A673 (cell line): Measurements from ENCODE around the gene CELA2B. TPM values are rescaled to one million over a fixed set of nuclear protein-coding genes. Genes with fewer than 3 reads are reported as not detected.

Source experiments
- BruUV-seq: library from RNA; stranded (reverse); fragments of 400-500 nt; replicated peaks from 2 replicates; lab custom pipeline; 2021; lab: Mats Ljungman, UMichigan
- CTCF ChIA-PET: fragments of 300-600 bp; sonication (Branson Sonifier 250); formaldehyde crosslinking; loops from one replicate; lab custom pipeline; 2022; ENCODE audit warnings: antibody characterized with exemption; lab: Charles Lee
- POLR2A ChIA-PET: fragments of 300-600 bp; sonication (Branson Sonifier 250); formaldehyde crosslinking; loops from one replicate; lab custom pipeline; 2022; ENCODE audit warnings: antibody characterized with exemption; ENCODE audit not compliant: low non-redundant PET; lab: Charles Lee
- DNase-seq: peaks from one replicate; pipeline ENCODE4 v3.0.0-alpha.2; 2015; ENCODE audit warnings: low spot score
- H3K27ac ChIP-seq: fragments of 200-600 bp; sonication (generic); 2 replicates; pipeline ENCODE4 v1.5.1; 2016; ENCODE audit warnings: mixed run types, low read depth, mild to moderate bottlenecking, mixed read lengths, antibody characterized with exemption, low read length; ENCODE audit not compliant: poor library complexity, severe bottlenecking
- H3K27me3 ChIP-seq: fragments of 200-600 bp; sonication (generic); replicated peaks from 2 replicates; pipeline ENCODE4 v1.6.1; 2017; ENCODE audit warnings: mixed run types, low read depth, mild to moderate bottlenecking, mixed read lengths, antibody characterized with exemption, low read length; ENCODE audit not compliant: insufficient read depth, poor library complexity
- H3K36me3 ChIP-seq: fragments of 200-600 bp; sonication (generic); 2 replicates; pipeline ENCODE4 v1.6.1; 2016; ENCODE audit warnings: mixed run types, mild to moderate bottlenecking, mixed read lengths, antibody characterized with exemption, low read length; ENCODE audit not compliant: insufficient read depth, poor library complexity, severe bottlenecking
- H3K4me1 ChIP-seq: fragments of 200-600 bp; sonication (generic); 2 replicates; pipeline ENCODE4 v1.6.1; 2017; ENCODE audit warnings: mixed run types, mild to moderate bottlenecking, mixed read lengths, antibody characterized with exemption, low read length; ENCODE audit not compliant: insufficient read depth, poor library complexity, severe bottlenecking
- H3K4me3 ChIP-seq: fragments of 200-600 bp; sonication (generic); 2 replicates; pipeline ENCODE4 v1.5.1; 2016; ENCODE audit warnings: low read depth, mixed run types, mild to moderate bottlenecking, mixed read lengths, low read length; ENCODE audit not compliant: poor library complexity, severe bottlenecking
- H3K9me3 ChIP-seq: fragments of 200-600 bp; sonication (generic); 2 replicates; pipeline ENCODE4 v1.6.1; 2016; ENCODE audit warnings: mixed run types, low read depth, mild to moderate bottlenecking, mixed read lengths, antibody characterized with exemption, low read length; ENCODE audit not compliant: poor library complexity, severe bottlenecking
- CTCF ChIP-seq: fragments of 300-800, 200-600 bp; sonication (generic); conservative IDR thresholded peaks from 2 replicates; pipeline ENCODE4 v1.5.1; 2017; ENCODE audit warnings: low read depth, mild to moderate bottlenecking, antibody characterized with exemption, low read length, moderate library complexity, mixed read lengths
- EZH2 ChIP-seq: fragments of 200-600 bp; sonication (generic); IDR thresholded peaks from 2 replicates; pipeline ENCODE4 v1.6.1; 2017; ENCODE audit warnings: borderline replicate concordance, low read depth, mild to moderate bottlenecking, mixed read lengths, antibody characterized with exemption, low read length; ENCODE audit not compliant: poor library complexity, severe bottlenecking
- intact Hi-C: fragments of 100-400 bp; cut with micrococcal nuclease; formaldehyde crosslinking; loops from one replicate; pipeline ENCODE4 v1.10.0; 2022; ENCODE audit not compliant: unreplicated experiment
- total RNA-seq: library from RNA; stranded (reverse); gene quantifications from 2 replicates; pipeline ENCODE4 v1.2.3, GENCODE V29; 2021

CELA2B gene
- total RNA-seq, 1 experiment from 2014 or later = not detected

GRCh38 chr1:15428815-15429435 lies 47.0 kb upstream of the CELA2B start:
- POLR2A ChIA-PET = no interaction called here
- TF ChIP-seq EZH2 (no peak), CTCF (no peak)
- Histone ChIP-seq H3K27me3 (no peaks in the 10 kb centered on the region), H3K4me1 (no peaks in the 10 kb centered on the region), H3K27ac (no peak overlapping the region), H3K36me3 (no peaks in the 10 kb centered on the region), H3K9me3 (no peaks in the 10 kb centered on the region), H3K4me3 (no peak overlapping the region)
- BruUV-seq = no TSS peak
- no peak for DNase-seq
- CTCF ChIA-PET = interaction anchor here (0.6 to 3.1 kb wide), 2 partner anchors 105 to 276 kb away, joined by 3 to 29 read pairs; no protein-coding TSS in a partner anchor
- intact Hi-C loops = no loop called here

- no peak for TF ChIP-seq CTCF
- no peak for TF ChIP-seq EZH2
- no peaks in the 10 kb centered on the region for H3K9me3 ChIP-seq
- DNase-seq = no peak
- ChIA-PET CTCF (interaction anchor here (3.1 kb wide), 1 partner anchor 106 kb away, joined by 29 read pairs; no protein-coding TSS in a partner anchor), POLR2A (no interaction called here)
- H3K27me3 ChIP-seq = no peaks in the 10 kb centered on the region
- no peak overlapping the region for H3K4me3 ChIP-seq
- H3K36me3 ChIP-seq = no peaks in the 10 kb centered on the region
- TSS peak; percentile 23 for BruUV-seq
- H3K4me1 ChIP-seq = no peaks in the 10 kb centered on the region
- intact Hi-C loops = loop anchor here (5.0 kb wide), 1 partner anchor 302 kb away; no protein-coding TSS in a partner anchor
- no peak overlapping the region for H3K27ac ChIP-seq
These were observed 46.2 kb upstream of the CELA2B start for GRCh38 chr1:15429701-15430149.

GRCh38 chr1:15430787-15431570 lies 44.9 kb upstream of the CELA2B start:
- TF ChIP-seq EZH2 (no peak), CTCF (peak; percentile 95)
- no peaks in the 10 kb centered on the region for H3K4me1 ChIP-seq

More at GRCh38 chr1:15430787-15431570, 44.9 kb upstream of the CELA2B start:
- H3K9me3 ChIP-seq = no peaks in the 10 kb centered on the region
- H3K27ac ChIP-seq = no peak overlapping the region
- H3K4me3 ChIP-seq = no peak overlapping the region
- no peaks in the 10 kb centered on the region for H3K27me3 ChIP-seq
- ChIA-PET CTCF (interaction anchor here (1.1 to 3.1 kb wide), 3 partner anchors 10 to 302 kb away, joined by 4 to 29 read pairs (median 6); no protein-coding TSS in a partner anchor), POLR2A (no interaction called here)
- no TSS peak for BruUV-seq
- peak; percentile 60 for DNase-seq
- intact Hi-C loops = loop anchor here (1.0 to 5.0 kb wide), 2 partner anchors 108 to 304 kb away; no protein-coding TSS in a partner anchor
- H3K36me3 ChIP-seq = no peaks in the 10 kb centered on the region
